ENCODE results near the gene KCNMA1.

Gene KCNMA1

DNA sequence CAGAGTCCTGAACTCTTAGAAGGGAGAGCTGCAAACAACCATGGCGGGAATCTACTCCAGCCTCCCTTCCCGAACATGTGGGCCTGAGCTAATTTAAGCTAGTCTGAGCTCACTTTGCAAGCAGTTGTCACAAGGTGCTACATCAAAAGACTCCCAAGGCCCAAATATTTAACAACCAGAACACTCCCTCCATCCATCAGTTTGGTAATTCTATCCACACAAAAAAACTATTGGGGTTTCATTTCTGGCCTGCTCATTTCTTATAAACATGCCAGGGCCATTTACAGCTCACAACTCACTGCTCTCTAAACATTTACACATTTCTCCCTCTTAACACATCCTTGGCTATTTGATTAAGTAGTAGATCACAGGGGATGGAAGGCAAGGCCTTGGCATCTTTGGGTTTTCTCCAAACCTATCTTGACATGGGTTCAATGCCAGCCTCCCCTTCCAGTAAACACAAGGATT is 263.4 kb downstream of the KCNMA1 start:
- H2AFZ ChIP-seq (ENCODE audit: low read depth) = no peak overlapping the region
- H3K4me2 ChIP-seq = no peak overlapping the region
- no peaks in the 10 kb centered on the region for H3K79me2 ChIP-seq (ENCODE audit: insufficient read depth, low read depth)
- H3K9ac ChIP-seq = no peak overlapping the region
- no peaks in the 10 kb centered on the region for H3K36me3 ChIP-seq (ENCODE audit: insufficient read depth)
- no peak overlapping the region for H3K4me3 ChIP-seq (IDR thresholded peaks at IDR 0.05; ENCODE audit: insufficient read depth, low read depth, low read length)
- no peak for TF ChIP-seq CTCF (conservative IDR thresholded peaks at IDR 0.05; ENCODE audit: low read depth, low read length)
- H3K27me3 ChIP-seq (ENCODE audit: insufficient read depth, low read depth) = no peaks in the 10 kb centered on the region
- no peaks in the 10 kb centered on the region for H3K4me1 ChIP-seq (ENCODE audit: low read depth, poor library complexity, severe bottlenecking)
- H4K20me1 ChIP-seq (ENCODE audit: insufficient read depth) = no peaks in the 10 kb centered on the region
- H3K27ac ChIP-seq = no peak overlapping the region

- Histone ChIP-seq H2AFZ (ENCODE audit: low read depth) (no peak overlapping the region), H3K36me3 (ENCODE audit: insufficient read depth) (no peaks in the 10 kb centered on the region), H3K4me3 (IDR thresholded peaks at IDR 0.05; ENCODE audit: insufficient read depth, low read depth, low read length) (no peak overlapping the region), H4K20me1 (ENCODE audit: insufficient read depth) (no peaks in the 10 kb centered on the region), H3K79me2 (ENCODE audit: insufficient read depth, low read depth) (no peaks in the 10 kb centered on the region), H3K4me1 (ENCODE audit: low read depth, poor library complexity, severe bottlenecking) (no peaks in the 10 kb centered on the region), H3K9ac (no peak overlapping the region), H3K4me2 (no peak overlapping the region), H3K27me3 (ENCODE audit: insufficient read depth, low read depth) (no peaks in the 10 kb centered on the region), H3K27ac (no peak overlapping the region)
- no peak for TF ChIP-seq CTCF (conservative IDR thresholded peaks at IDR 0.05; ENCODE audit: low read depth, low read length)
These were observed 265.5 kb downstream of the KCNMA1 start for GRCh38 chr10:77371848-77372799.

- no peak for TF ChIP-seq CTCF (conservative IDR thresholded peaks at IDR 0.05; ENCODE audit: low read depth, low read length)
- no peak overlapping the region for H3K4me3 ChIP-seq (IDR thresholded peaks at IDR 0.05; ENCODE audit: insufficient read depth, low read depth, low read length)
- H3K27me3 ChIP-seq (ENCODE audit: insufficient read depth, low read depth) = no peaks in the 10 kb centered on the region
- no peak overlapping the region for H2AFZ ChIP-seq (ENCODE audit: low read depth)
- no peaks in the 10 kb centered on the region for H4K20me1 ChIP-seq (ENCODE audit: insufficient read depth)
- H3K79me2 ChIP-seq (ENCODE audit: insufficient read depth, low read depth) = no peaks in the 10 kb centered on the region
- H3K36me3 ChIP-seq (ENCODE audit: insufficient read depth) = no peaks in the 10 kb centered on the region
- no peak overlapping the region for H3K4me2 ChIP-seq
- no peaks in the 10 kb centered on the region for H3K4me1 ChIP-seq (ENCODE audit: low read depth, poor library complexity, severe bottlenecking)
- no peak overlapping the region for H3K9ac ChIP-seq
- no peak overlapping the region for H3K27ac ChIP-seq
These were observed 266.2 kb downstream of the KCNMA1 start for GRCh38 chr10:77371421-77371820.

GRCh38 chr10:77368006-77368405 is 269.6 kb downstream of the KCNMA1 start:
- H3K9ac ChIP-seq = no peak overlapping the region
- H3K79me2 ChIP-seq (ENCODE audit: insufficient read depth, low read depth) = no peaks in the 10 kb centered on the region
- H3K4me2 ChIP-seq = no peak overlapping the region
- H4K20me1 ChIP-seq (ENCODE audit: insufficient read depth) = no peaks in the 10 kb centered on the region
- no peaks in the 10 kb centered on the region for H3K27me3 ChIP-seq (ENCODE audit: insufficient read depth, low read depth)
- no peak overlapping the region for H2AFZ ChIP-seq (ENCODE audit: low read depth)
- H3K27ac ChIP-seq = no peak overlapping the region
- TF ChIP-seq CTCF (conservative IDR thresholded peaks at IDR 0.05; ENCODE audit: low read depth, low read length) = no peak
- no peaks in the 10 kb centered on the region for H3K36me3 ChIP-seq (ENCODE audit: insufficient read depth)
- no peak overlapping the region for H3K4me3 ChIP-seq (IDR thresholded peaks at IDR 0.05; ENCODE audit: insufficient read depth, low read depth, low read length)
- no peaks in the 10 kb centered on the region for H3K4me1 ChIP-seq (ENCODE audit: low read depth, poor library complexity, severe bottlenecking)

All from KMS-11 (cell line).